Measurements from ENCODE around the gene RNASE4.

GRCh38 chr14:20682127-20682434, 2.3 kb upstream of the RNASE4 start:
- TF ChIP-seq EP300 (IDR thresholded peaks at IDR 0.05) = no peak
- no peak for TF ChIP-seq CTCF (IDR thresholded peaks at IDR 0.05)
- no peak for TF ChIP-seq POLR2AphosphoS5 (IDR thresholded peaks at IDR 0.05)
- TF ChIP-seq POLR2A (IDR thresholded peaks at IDR 0.05; ENCODE audit: low read depth) = no peak

Measured in esophagus muscularis mucosa (tissue), 4 donors.